Measurements from ENCODE around the gene MYH7.
A peak's percentile ranks its signal among the peaks of the same experiment; 100 is the strongest.

The MYH7 gene

GRCh38 chr14:23385642-23386265 is 49.7 kb downstream of the MYH7 start:
- no peak for DNase-seq

- DNase-seq: no peak
These were observed 50.2 kb downstream of the MYH7 start for GRCh38 chr14:23385244-23385641.

GRCh38 chr14:23384364-23385080 is 50.9 kb downstream of the MYH7 start:
- no peak for DNase-seq

GRCh38 chr14:23382731-23383440 is 52.6 kb downstream of the MYH7 start:
- DNase-seq: no peak

GRCh38 chr14:23382276-23382675 is 53.2 kb downstream of the MYH7 start:
- no peak for DNase-seq

GRCh38 chr14:23381871-23382270 is 53.6 kb downstream of the MYH7 start:
- DNase-seq: no peak

GRCh38 chr14:23380976-23381375 is 54.5 kb downstream of the MYH7 start:
- DNase-seq: no peak

- DNase-seq: no peak
These were observed 55.1 kb downstream of the MYH7 start for GRCh38 chr14:23380197-23380914.

- peak; percentile 6 for DNase-seq
These were observed 55.9 kb downstream of the MYH7 start for GRCh38 chr14:23379366-23380196.

GRCh38 chr14:23378612-23379220 is 56.7 kb downstream of the MYH7 start:
- no peak for DNase-seq

GRCh38 chr14:23377573-23378563 is 57.6 kb downstream of the MYH7 start:
- no peak for DNase-seq

- no peak for DNase-seq
These were observed 58.3 kb downstream of the MYH7 start for GRCh38 chr14:23377198-23377550.

GRCh38 chr14:23376482-23377197 is 58.8 kb downstream of the MYH7 start, which contains the start of gene CMTM5:
CMTM5 (plus strand) TSS chr14:23377046; CDS start chr14:23377252, 206 bp downstream.
- DNase-seq: no peak

GRCh38 chr14:23375527-23376251 is 59.8 kb downstream of the MYH7 start:
- DNase-seq: no peak

- no peak for DNase-seq
These were observed 62.4 kb downstream of the MYH7 start for GRCh38 chr14:23373041-23373440.

- no peak for DNase-seq
These were observed 63.0 kb downstream of the MYH7 start, which contains the start of gene IL25 for GRCh38 chr14:23372509-23372908. IL25 (plus strand) TSS chr14:23372809.

- DNase-seq: no peak
These were observed 63.6 kb downstream of the MYH7 start for GRCh38 chr14:23371865-23372264.

- no peak for DNase-seq
These were observed 65.2 kb downstream of the MYH7 start for GRCh38 chr14:23370221-23370620.

GRCh38 chr14:23366426-23366921 is 69.0 kb downstream of the MYH7 start:
- no peak for DNase-seq
